B cell (primary cell): ENCODE results near the gene TMC1. TPM values are rescaled to one million over a fixed set of nuclear protein-coding genes. Genes with fewer than 3 reads are reported as not detected.

Experiments
- ATAC-seq: fragments of 200-7000 bp; cut with Tn5 transposase; one replicate; pipeline ENCODE4 v1.10.0; 2021; ENCODE audit warnings: low read depth, mild to moderate bottlenecking, moderate number of reproducible peaks, moderate library complexity
- CTCF ChIA-PET: fragments of 350-600 bp; sonication (Branson Sonifier 250); formaldehyde crosslinking; loops from one replicate; lab custom pipeline; 2021; ENCODE audit warnings: antibody characterized with exemption, inconsistent platforms; lab: Charles Lee
- POLR2A ChIA-PET: fragments of 350-600 bp; sonication (Branson Sonifier 250); formaldehyde crosslinking; loops from one replicate; lab custom pipeline; 2021; ENCODE audit warnings: antibody characterized with exemption; lab: Charles Lee
- DNase-seq: peaks from one replicate; pipeline ENCODE4 v3.0.0; 2013
- H2AFZ ChIP-seq: 2 replicates; pipeline ENCODE4 v1.6.1; 2012; ENCODE audit warnings: mild to moderate bottlenecking, low read depth, low read length; ENCODE audit not compliant: insufficient read depth, poor library complexity, severe bottlenecking
- H3K27ac ChIP-seq, 2 donors: 1 replicate in 1 of 2; 2 replicates in 1 of 2; pipeline ENCODE4 v1.5.1; 2012 to 2013; ENCODE audit warnings: low read length in 2 of 2, mild to moderate bottlenecking in 2 of 2, moderate library complexity in 1 of 2
- H3K27me3 ChIP-seq, 4 experiments: fragments of 200-600 bp in 1 of 4; sonication (generic) in 1 of 4; replicated peaks in 1 of 4; 1 replicate in 2 of 4; 2 replicates in 2 of 4; pipeline versions ENCODE4 v1.6.1 to v1.7.0; 2013 to 2016; ENCODE audit warnings: low read length in 3 of 4, mild to moderate bottlenecking in 2 of 4, mixed read lengths in 1 of 4, moderate library complexity in 1 of 4; ENCODE audit not compliant: insufficient read depth in 4 of 4, control insufficient read depth in 3 of 4; ENCODE audit errors: control extremely low read depth in 1 of 4
- H3K36me3 ChIP-seq, 2 experiments: replicated peaks in 1 of 2; 1 replicate in 1 of 2; 2 replicates in 1 of 2; pipeline versions ENCODE4 v1.6.1 to v1.7.1; 2013; ENCODE audit warnings: low read length in 1 of 2; ENCODE audit not compliant: insufficient read depth in 2 of 2, control insufficient read depth in 1 of 2; ENCODE audit errors: control extremely low read depth in 1 of 2, extremely low read depth in 1 of 2
- H3K4me1 ChIP-seq, 2 donors: fragments of 200-600 bp in 1 of 2; sonication (generic) in 1 of 2; 1 replicate in 1 of 2; 2 replicates in 1 of 2; pipeline versions ENCODE4 v1.5.1 to v1.6.1; 2013 to 2017; ENCODE audit warnings: low read length in 2 of 2; ENCODE audit not compliant: control insufficient read depth in 2 of 2, insufficient read depth in 2 of 2
- H3K4me2 ChIP-seq: replicated peaks from 2 replicates; pipeline ENCODE3; 2012; ENCODE audit warnings: mild to moderate bottlenecking, low read depth, low read length; ENCODE audit not compliant: poor library complexity, severe bottlenecking
- H3K4me3 ChIP-seq, 5 experiments: fragments of 200-600 bp in 1 of 5; sonication (generic) in 1 of 5; 1 replicate in 3 of 5; 2 replicates in 2 of 5; pipeline versions ENCODE4 v1.5.1 to v1.7.0; 2011 to 2016; ENCODE audit warnings: low read length in 4 of 5, mild to moderate bottlenecking in 4 of 5, low read depth in 2 of 5, control low read depth in 1 of 5, moderate library complexity in 1 of 5; ENCODE audit not compliant: insufficient read depth in 1 of 5; ENCODE audit errors: control extremely low read depth in 1 of 5, extremely low read depth in 1 of 5
- H3K79me2 ChIP-seq: fragments of 200-600 bp; sonication (generic); one replicate; pipeline ENCODE4 v1.6.0; 2016; ENCODE audit warnings: low read length; ENCODE audit not compliant: control insufficient read depth, insufficient read depth
- H3K9ac ChIP-seq: fragments of 200-600 bp; sonication (generic); 2 replicates; pipeline ENCODE4 v1.6.1; 2017; ENCODE audit warnings: mild to moderate bottlenecking, low read length, moderate library complexity
- H3K9me3 ChIP-seq, 3 donors: one replicate each; pipeline versions ENCODE4 v1.6.1 to v1.7.1; 2013; ENCODE audit warnings: low read length in 2 of 3; ENCODE audit not compliant: control insufficient read depth in 2 of 3, insufficient read depth in 1 of 3; ENCODE audit errors: control extremely low read depth in 1 of 3
- H4K20me1 ChIP-seq: 2 replicates; pipeline ENCODE4 v1.6.0; 2012; ENCODE audit warnings: mild to moderate bottlenecking, low read length; ENCODE audit not compliant: insufficient read depth, control insufficient read depth, poor library complexity, severe bottlenecking
- H3K27ac Mint-ChIP-seq: one replicate; pipeline ENCODE4 v1.8.0; 2021; ENCODE audit warnings: mixed read lengths
- H3K27me3 Mint-ChIP-seq: one replicate; pipeline ENCODE4 v1.8.0; 2021; ENCODE audit warnings: mixed read lengths
- H3K4me1 Mint-ChIP-seq: one replicate; pipeline ENCODE4 v1.8.0; 2021; ENCODE audit warnings: mixed read lengths
- H3K4me3 Mint-ChIP-seq: one replicate; pipeline ENCODE4 v1.8.0; 2021; ENCODE audit warnings: mixed read lengths
- H3K9me3 Mint-ChIP-seq: one replicate; pipeline ENCODE4 v1.8.0; 2022; ENCODE audit warnings: mixed read lengths; ENCODE audit not compliant: insufficient read depth
- CTCF ChIP-seq: fragments of 200-600 bp; IDR thresholded peaks from one replicate; pipeline ENCODE4 v1.8.0; 2022; ENCODE audit warnings: antibody characterized with exemption, mild to moderate bottlenecking
- EZH2 ChIP-seq: IDR thresholded peaks from 2 replicates; pipeline ENCODE4 v1.6.1; 2012; ENCODE audit warnings: borderline replicate concordance, low read depth, mild to moderate bottlenecking, moderate library complexity, low read length; ENCODE audit not compliant: insufficient read depth, poor library complexity, severe bottlenecking
- WGBS: methylation state at CpG from one replicate; pipeline ENCODE4 v1.1.5; 2013; ENCODE audit warnings: missing lambda C conversion rate; ENCODE audit not compliant: insufficient coverage; 5-methylcytosine and 5-hydroxymethylcytosine counted together
- intact Hi-C: fragments of 100-400 bp; cut with micrococcal nuclease; formaldehyde crosslinking; loops from one replicate; pipeline ENCODE4 v1.10.0; 2022
- polyA plus RNA-seq: library from polyadenylated mRNA; depleted of rRNA; stranded (reverse); fragments of >200 nt; gene quantifications from 2 replicates; pipeline ENCODE4 v1.2.3, GENCODE V29; 2012
- total RNA-seq, 2 donors: library from RNA; stranded (reverse); fragments of 120-200 nt in 1 of 2; gene quantifications; 1 replicate in 1 of 2; 2 replicates in 1 of 2; pipeline versions ENCODE4 v1.2.3 to v1.2.4, GENCODE V29; 2013 to 2022

Gene TMC1
- total and polyA plus RNA-seq, 2 donors (not counting 1 experiment from before 2014, with no cell fraction given), result not detected

- Histone ChIP-seq H3K27ac (no peak overlapping the region), H3K4me2 (no peak overlapping the region), H3K27me3 (no peaks in the 10 kb centered on the region), H2AFZ (no peak overlapping the region), H3K4me3 (no peak overlapping the region), H4K20me1 (no peaks in the 10 kb centered on the region), H3K9ac (no peak overlapping the region), H3K36me3 (no peaks in the 10 kb centered on the region), H3K4me1 (no peaks in the 10 kb centered on the region), H3K9me3 (no peaks in the 10 kb centered on the region), H3K79me2 (no peaks in the 10 kb centered on the region)
- TF ChIP-seq CTCF, result no peak
- no peak for TF ChIP-seq EZH2
- DNase-seq, result no peak
- Mint-ChIP-seq H3K27me3 (peaks cover 12% of the 10 kb centered on the region), H3K27ac (no peak overlapping the region), H3K4me1 (no peaks in the 10 kb centered on the region), H3K4me3 (no peak overlapping the region), H3K9me3 (no peaks in the 10 kb centered on the region)
- intact Hi-C loops, result no loop called here
- ATAC-seq, result no peak
- ChIA-PET CTCF (no interaction called here), POLR2A (no interaction called here)
- 100% methylated on average over 1 of the region's 2 CpGs for WGBS
These were observed 144.0 kb downstream of the TMC1 start for GRCh38 chr9:72665421-72665820.

- DNase-seq (no peak), ATAC-seq (no peak)
- 80% methylated on average over 2 of the region's 2 CpGs for WGBS
- no peak overlapping the region for H3K4me3 Mint-ChIP-seq
- Histone ChIP-seq H3K79me2 (no peaks in the 10 kb centered on the region), H3K9me3 (no peaks in the 10 kb centered on the region), H3K27me3 (no peaks in the 10 kb centered on the region), H3K4me2 (no peak overlapping the region), H3K27ac (no peak overlapping the region), H4K20me1 (no peaks in the 10 kb centered on the region), H3K4me3 (no peak overlapping the region), H3K4me1 (no peaks in the 10 kb centered on the region), H3K36me3 (no peaks in the 10 kb centered on the region), H3K9ac (no peak overlapping the region), H2AFZ (no peak overlapping the region)
- no peak overlapping the region for H3K27ac Mint-ChIP-seq
- no peaks in the 10 kb centered on the region for H3K9me3 Mint-ChIP-seq
- POLR2A ChIA-PET, result no interaction called here
- no peaks in the 10 kb centered on the region for H3K4me1 Mint-ChIP-seq
- TF ChIP-seq CTCF, result no peak
- no peak for TF ChIP-seq EZH2
- intact Hi-C loops, result no loop called here
- CTCF ChIA-PET, result no interaction called here
- H3K27me3 Mint-ChIP-seq, result peaks cover 12% of the 10 kb centered on the region
These were observed 145.8 kb downstream of the TMC1 start for GRCh38 chr9:72667181-72667580.
